Astrocyte (in vitro differentiated cells and primary cell): Measurements from ENCODE around the gene CD44.

ENCODE experiments used
- CTCF ChIP-seq: IDR thresholded peaks from 2 replicates; pipeline ENCODE4 v1.5.1; 2011; ENCODE audit warnings: low read depth, mild to moderate bottlenecking, inconsistent platforms, low read length, moderate library complexity; ENCODE audit not compliant: insufficient read depth
- EZH2 ChIP-seq: IDR thresholded peaks from 2 replicates; pipeline ENCODE4 v1.6.1; 2012; ENCODE audit warnings: mild to moderate bottlenecking, low read length, inconsistent platforms; ENCODE audit not compliant: insufficient read depth

- TF ChIP-seq CTCF (no peak), EZH2 (no peak)
Observed at GRCh38 chr11:35207471-35208403, 68.8 kb downstream of the CD44 start.
